SIG-M5 treated with dmso at 0.1 percent for 504 hours (cell line): Measurements from ENCODE around the gene RTF2.
"Not testable (repeated sequence)": the region's sequence is repeated elsewhere in the genome, so short reads cannot be mapped to it uniquely, and the experiment has no call there.

Experiments used
- DNase-seq: peaks from one replicate; lab custom pipeline; 2025; ENCODE audit not compliant: unreplicated experiment; lab: John Stamatoyannopoulos, UW

Gene RTF2

DNA sequence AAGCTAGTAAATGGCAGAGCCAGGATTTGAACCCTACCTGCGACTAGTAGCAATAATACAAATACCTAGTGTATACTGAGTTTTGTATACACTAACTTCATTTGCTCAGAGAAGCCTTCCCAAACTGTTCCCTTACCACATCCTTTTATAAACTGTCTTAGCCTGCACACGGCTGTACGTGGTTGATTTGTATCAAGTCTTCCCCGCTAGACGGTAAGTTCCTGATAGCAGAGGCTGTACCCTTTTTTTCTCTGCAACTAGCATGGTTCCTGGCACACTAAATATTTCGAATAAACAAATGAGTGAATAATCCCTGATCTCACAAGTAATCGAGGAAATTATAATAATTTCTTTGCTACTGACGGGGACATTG lies 636 bp downstream of the RTF2 start:
- DNase-seq = no peak

DNA sequence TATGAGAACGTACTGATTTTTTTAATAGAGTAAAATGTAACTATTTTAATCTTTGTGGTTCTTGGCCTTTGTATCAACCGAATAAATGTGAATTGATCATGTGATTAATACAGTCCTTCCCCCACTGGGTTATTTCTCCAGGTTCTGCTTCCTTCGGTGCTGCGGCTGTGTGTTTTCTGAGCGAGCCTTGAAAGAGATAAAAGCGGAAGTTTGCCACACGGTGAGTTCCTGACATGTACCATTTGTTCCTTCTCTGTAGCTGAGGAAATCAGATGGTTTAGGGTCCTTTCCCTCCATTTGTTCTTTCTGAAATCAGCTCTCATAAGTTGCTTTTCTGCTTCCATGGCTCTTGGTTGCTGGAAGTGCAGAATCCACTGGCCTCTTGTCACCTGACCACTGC lies 15.5 kb downstream of the RTF2 start:
- DNase-seq = no peak

DNA sequence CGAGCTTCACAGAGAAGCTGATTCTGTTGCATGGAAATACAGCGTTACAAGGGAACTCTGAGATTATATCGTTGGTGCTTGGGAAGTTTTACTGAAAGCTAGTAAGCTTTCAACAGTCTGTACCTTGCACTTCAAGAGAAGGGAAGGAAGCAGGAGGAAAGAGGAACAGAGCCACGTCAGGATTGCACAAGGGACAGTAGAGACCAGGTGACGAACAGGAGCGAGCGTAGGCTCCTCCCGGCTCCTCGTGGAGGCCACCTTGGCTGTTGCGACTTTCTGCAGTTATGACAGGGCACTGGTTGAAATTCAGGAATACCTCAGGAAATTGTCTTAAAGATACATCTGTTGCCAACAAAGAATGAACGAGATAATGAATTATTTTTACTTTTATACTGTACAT lies 18.8 kb downstream of the RTF2 start:
- DNase-seq = no peak

DNA sequence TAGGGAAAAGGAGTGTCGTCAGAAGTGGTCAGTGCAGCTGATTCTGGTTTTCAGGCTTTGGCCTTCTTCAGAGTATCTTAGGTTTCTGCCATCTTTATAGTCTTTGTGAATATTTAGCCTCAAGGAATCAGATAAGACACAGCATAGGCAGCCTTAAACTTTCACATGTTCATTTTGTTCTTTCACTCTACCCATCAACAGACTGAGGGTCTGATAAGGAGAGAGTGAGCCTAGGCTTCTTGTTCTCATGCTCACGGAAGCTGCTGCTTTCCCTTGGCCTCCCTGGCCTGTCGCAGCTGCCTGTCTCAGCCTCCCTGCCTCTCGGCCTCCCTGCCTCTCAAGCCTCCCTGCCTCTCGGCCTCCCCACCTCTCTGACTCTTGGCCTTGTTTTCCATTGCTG lies 20.1 kb downstream of the RTF2 start:
- no peak for DNase-seq

DNA sequence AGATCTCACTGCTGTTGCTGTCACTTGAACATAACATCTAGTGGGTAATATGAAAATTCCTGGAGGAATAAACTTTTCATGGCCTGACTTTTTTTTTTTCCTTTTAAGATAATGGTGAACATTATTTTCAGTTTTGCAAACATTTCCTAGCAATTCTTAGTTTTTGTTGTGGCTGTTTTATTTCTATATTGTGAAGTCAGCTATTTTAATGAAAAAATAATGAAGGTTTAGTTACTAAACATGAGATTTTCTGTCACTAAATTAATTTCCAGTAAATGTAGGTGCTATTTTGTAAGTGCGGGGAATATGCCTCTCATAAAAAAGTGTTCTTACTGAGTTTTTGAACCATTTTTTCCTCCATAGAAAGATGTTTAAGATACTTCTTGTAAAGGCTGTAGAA lies 32.7 kb downstream of the RTF2 start:
- DNase-seq = no peak

DNA sequence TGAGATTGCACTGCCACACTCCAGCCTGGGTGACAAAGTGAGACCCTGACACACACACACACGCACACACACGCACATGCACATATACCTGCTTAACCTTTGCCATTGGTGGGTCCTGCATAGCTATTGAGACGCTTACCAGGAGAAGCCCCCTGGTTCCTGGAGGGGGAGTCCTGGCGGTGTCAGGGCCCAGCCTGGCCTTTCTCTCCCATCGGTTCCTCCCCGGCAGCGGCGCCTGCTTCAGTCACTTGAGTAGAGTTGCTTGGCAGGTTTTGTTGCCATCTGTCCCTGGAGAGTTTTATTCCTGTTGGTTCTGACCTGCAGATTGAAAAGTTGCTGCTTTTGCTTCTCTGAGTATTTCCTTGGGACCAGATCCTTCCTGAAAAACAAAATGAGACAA lies 35.5 kb downstream of the RTF2 start:
- DNase-seq = no peak

DNA sequence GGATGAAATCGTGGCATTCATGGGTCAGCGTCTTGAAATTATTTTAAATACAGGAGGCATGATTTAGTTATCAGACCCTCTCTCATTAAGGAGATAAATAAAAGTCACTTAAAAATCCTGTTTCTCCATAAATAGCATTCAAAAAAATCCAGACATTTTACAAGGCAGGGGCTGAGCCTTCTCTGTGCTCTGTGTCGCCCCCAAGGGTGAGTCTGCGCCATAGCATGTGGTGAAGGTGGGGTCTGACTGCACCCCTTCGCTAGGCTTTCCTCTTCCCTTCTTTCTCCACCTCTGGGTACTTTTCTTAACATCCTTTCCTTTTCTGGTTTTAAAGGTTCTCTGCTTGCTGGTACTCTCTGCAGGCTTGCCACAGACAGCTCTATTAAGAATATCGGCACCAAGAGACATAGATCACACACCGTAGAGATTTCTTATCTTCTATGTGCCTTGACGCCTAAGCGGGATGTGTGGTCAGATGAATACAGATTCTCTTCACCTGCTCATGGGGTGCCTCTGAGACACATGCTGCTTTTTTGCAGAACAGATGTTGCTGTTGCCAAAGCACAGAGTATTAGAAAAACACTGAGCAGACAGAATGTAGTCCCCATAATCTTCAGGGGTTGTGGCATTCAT lies 36.1 kb downstream of the RTF2 start:
- DNase-seq = no peak

DNA sequence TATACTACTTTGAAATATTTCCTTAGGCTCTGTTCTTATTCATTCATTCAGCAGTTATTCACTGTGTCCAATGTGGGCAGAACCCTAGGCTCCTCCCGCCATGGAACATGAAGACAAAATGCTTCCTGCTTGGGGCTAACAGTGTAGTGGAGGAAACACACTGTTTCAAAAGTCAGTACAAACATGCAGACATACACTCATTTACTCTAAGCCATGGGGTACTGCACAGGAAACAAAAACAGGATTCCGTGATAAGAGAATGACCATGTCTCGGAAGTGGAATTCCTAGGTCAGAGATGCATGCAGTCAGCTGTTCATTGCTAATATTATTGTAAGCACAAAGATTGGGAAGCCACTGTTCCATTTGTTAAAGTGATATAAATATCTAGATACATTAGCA lies 37.7 kb downstream of the RTF2 start:
- DNase-seq = no peak

DNA sequence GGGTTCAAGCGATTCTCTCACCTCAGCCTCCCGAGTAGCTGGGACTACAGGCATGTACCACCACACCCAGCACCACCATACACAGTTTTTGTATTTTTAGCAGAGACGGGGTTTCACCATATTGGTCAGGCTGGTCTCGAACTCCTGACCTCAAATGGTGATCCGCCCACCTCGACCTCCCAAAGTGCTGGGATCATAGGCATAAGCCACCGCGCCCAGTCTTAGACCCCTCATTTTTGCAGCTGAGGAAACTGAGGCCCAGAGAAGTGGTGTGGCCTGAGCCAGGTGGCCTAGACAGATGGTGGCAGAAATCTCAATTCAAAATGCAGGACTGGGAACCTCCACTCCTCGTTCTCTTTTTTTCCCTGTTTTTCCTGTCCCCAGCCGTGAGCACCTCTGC lies 43.5 kb downstream of the RTF2 start:
- no peak for DNase-seq

DNA sequence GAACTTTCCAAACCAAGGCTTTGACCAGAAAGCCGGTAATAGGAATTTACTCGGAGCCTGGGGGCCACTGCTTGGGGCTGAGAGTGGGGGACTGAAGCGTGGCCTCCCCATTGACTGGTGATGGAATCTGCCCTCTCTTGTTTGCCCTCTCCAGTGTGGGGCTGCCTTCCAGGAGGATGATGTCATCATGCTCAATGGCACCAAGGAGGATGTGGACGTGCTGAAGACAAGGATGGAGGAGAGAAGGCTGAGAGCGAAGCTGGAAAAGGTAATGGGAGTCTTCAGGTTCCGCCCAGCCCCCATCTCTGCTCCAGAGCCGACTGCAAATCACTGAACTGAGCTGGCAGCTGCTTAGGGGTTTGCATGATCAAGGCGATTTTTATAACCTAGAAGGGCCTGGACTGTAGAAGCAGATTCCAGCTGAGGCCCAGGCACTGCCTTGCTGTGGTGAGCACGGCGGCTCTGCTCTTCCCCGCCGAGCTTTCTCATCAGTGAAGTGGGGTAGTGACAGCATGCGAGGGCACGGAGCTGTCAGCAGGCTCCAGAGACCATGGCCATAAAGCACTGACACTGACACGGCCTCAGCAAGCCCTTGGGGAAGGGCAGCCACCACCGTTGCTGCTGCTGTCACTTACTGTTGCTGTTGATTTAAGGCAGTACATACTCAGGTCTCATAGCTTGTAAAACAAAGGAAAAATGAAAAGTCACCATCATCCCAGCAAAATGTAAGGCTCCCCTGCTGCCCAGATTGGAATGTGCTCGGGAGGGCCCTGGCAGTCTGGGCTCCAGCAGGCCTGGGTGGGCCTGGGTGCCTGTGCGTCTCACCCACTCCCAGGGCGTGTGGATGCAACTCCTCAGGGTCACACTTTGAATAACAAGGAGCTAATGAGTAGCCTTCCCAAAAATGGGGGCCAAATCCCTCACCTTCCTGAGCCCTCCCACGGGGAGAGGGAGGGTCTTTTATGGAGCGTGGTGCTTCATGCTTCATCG lies 45.0 kb downstream of the RTF2 start:
- DNase-seq = no peak

DNA sequence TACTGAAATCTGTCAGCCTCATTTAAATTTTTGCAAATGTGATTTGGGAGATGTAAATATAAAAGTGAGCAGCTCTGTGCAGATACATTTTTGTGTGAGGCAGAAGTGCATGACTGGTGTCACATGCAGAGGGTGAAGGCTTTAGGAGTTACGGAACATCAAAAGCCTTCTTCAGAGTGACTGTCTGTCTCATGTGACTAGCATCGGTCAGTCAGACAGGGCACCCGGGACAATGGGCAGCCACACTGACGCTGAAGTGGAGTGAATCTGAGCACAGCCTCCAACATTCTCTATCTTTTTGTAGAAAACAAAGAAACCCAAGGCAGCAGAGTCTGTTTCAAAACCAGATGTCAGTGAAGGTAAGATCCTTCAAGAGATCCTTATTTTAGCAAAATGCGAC lies 48.2 kb downstream of the RTF2 start:
- no peak for DNase-seq

DNA sequence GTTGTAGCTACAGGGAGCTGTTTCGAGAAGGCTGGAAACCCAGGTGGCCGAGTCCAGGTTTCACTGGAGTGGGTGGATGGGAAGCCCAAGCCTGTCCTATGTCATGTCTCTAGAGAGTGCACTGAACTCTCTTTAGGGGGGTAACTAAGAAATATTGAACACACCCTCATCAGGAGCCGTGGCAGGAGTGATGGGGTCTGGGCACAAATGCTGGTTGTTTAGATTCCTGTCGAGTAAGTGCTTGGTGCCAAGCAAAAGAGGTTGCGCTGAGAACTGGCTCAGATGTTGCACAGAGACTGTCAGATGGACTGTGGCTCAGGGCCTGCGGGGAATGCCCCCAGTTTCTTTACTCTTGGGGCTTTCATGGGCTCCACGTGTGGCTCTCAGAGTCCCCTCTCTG lies 48.8 kb downstream of the RTF2 start:
- no peak for DNase-seq

DNA sequence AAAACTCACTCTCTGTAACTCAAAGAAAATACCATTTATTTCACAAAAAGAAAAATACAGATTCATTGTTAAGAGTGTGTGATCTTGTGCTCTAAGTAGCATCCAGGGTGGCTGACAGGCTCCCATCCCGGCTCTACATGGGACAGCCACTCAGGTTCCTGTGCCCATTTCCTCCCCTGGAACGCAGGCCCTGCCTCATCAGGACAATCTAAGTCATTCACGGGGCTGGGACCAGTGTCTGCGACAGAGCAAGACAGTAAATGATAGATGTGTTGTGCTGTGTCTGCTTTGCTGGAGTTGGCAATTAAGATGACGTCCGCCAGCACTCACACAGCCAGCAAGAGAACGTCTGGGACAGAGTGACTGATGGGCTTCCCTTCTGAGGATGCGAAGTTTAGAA lies 49.2 kb downstream of the RTF2 start:
- no peak for DNase-seq

DNA sequence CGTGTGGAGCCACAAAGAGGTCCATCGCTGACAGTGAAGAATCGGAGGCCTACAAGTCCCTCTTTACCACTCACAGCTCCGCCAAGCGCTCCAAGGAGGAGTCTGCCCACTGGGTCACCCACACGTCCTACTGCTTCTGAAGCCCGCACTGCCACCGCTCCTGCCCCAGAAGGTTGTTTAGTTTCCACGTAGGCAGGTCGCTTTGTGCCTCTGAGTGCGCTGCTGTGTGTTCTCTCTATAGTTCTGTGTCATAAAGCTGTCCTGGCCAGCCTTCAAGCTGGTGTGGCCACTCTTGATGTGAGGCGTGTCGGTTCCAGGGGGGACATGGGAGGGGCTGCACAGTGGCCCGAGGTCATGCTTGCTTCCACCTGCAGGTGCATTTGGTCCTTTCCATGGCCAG lies 49.7 kb downstream of the RTF2 start:
- no peak for DNase-seq

DNA sequence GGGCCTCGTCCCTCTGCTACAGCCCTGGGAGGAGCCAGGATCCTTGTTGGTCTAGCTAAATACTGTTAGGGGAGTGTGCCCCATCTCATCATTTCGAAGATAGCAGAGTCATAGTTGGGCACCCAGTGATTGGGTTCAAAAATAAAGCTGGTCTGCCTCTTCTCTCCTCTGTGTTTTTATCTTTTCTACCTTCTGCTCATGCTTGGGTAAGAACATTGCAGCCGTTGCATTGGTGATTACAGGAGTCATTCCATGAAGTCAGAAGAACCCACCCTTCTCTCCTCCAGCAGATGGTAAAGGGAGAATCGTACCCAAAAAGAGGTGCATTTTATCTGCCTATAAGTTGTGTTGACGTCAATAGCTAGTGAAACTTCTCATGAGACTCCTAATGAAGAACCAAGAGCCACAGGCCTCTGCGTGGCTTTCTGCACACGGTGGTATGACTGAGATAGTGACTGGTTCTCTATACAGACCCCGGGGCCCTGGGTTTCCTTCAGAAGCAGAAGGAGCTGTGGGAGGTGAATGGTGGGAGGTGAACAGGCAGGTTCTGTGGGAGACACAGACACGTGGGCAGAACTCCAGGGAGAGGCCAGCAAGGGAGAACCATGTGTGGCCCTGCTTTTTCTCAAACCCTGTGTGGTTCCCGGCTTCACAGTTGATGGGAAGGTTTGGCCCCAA lies 50.4 kb downstream of the RTF2 start:
- DNase-seq = no peak

DNA sequence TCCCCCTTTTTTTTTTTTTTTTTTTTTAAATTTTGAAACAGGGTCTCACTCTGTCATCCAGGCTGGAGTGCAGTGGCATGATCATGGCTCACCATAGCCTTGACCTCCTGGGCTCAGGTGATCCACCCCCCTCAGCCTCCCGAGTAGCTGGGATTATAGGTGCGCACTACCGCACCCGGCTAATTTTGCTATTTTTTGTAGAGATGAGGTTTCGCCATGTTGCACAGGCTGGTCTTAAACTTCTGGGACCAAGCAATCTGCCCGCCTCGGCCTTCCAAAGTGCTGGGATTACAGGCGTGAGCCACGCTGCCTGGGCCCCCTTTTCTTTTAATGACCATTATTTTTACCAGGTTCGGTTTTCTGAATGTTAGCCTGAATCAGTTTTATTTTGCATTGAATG lies 51.1 kb downstream of the RTF2 start:
- DNase-seq = no peak

DNA sequence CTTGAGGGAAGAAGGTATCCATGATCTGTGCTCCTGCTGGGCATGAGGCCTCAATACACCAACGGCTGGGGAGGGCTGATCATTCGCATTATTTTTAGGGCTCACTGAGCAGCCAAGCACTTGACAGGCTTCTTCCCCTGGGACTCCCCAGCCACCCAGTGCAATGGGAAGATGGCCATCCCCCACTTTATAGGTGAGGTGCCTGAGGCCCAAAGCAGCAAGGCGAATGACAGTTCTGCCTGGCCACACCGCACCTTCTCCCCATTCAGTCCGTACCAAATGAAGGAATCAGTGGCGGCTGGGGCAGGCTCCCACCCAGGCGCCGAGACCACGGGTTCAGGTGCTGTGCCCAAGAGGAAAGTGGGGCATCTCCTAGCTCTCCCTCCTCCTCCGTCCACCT lies 51.8 kb downstream of the RTF2 start:
- DNase-seq = no peak

DNA sequence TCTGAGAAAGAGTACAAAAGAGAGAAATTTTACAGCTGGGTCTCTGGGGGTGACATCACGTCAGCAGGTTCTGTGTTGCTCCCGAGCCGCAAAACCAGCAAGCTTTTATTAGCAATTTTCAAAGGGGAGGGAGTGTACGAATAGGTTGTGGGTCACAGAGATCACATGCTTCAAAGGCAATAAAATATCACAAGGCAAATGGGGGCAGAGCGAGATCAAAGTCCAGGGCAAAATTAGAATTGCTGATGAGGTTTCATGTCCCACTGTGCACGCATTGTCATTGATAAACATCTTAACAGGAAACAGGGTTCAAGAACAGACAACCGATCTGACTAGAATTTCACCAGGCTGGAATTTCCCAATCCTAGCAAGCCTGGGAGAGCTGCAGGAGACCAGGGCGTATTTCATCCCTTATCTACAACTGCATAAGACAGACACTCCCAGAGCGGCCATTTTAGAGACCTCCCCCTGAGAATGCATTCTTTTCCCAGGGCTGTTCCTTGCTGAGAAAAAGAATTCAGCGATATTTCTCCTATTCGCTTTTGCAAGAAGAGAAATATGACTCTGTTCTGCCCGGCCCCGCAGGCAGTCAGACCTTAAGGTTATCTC lies 52.4 kb downstream of the RTF2 start:
- not testable (repeated sequence) for DNase-seq

DNA sequence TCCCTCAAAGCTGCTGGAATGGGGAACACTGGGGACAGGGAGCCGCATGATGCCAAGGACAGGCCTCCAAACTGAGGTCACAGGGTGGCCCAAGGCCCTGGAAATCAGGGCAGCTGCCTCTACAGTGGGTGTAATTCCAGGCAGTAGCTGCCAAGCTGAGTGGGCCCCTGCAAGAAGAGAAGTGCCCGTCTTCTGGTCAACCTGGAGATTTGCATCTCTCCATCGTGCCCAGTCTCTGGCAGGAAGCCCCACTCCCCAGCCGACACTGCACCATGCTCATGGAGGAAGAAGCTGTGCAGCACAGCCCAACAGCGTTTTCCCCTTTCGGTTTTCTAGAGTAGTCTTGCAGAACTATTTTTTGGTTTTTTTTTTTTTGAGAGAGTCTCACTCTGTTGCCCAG lies 53.9 kb downstream of the RTF2 start:
- no peak for DNase-seq

DNA sequence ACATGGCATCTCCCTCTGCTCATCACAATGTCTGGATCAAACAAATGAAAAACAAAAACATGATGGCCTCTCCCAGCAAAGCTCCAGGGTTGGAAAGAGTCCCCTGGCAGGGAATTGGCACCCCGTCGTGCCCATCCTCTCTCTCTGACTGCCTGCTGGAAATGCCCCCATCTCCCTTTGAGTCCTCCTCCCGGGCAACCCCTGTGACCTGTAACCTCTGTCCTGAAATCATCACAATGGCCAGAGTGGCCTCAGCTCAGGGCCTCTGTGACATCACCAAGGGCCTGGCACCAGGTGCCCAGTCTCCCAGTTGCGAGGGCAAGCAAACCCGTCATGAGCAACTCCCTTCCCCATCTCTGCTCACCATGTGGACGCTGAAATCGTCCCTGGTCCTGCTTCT lies 56.0 kb downstream of the RTF2 start, which contains the start of gene FAM209A:
FAM209A (plus strand) TSS at position 301 of the 400 bp plus-strand sequence; CDS start at position 366, 65 bp downstream.
- DNase-seq = not testable (repeated sequence)

DNA sequence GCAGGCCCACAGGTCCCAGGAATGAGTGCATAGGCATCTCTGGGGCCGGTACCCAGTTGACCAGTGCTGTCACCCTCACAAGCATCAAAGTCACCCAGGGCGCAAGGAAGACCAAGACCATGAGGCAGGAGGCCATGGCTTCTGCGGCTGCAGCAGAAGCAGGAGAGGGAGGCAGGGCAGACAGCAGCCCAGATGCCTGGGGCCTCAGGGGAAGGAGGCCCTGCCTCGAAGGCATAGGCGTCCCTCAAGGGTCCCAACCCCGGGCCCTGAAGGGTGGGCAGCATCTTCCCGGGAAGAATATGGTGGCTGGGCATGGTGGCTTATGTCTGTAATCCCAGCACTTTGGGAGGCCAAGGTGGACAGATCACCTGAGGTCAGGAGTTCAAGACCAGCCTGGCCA lies 59.1 kb downstream of the RTF2 start:
- no peak for DNase-seq
